ENCODE data around the gene PIANP.

DNA sequence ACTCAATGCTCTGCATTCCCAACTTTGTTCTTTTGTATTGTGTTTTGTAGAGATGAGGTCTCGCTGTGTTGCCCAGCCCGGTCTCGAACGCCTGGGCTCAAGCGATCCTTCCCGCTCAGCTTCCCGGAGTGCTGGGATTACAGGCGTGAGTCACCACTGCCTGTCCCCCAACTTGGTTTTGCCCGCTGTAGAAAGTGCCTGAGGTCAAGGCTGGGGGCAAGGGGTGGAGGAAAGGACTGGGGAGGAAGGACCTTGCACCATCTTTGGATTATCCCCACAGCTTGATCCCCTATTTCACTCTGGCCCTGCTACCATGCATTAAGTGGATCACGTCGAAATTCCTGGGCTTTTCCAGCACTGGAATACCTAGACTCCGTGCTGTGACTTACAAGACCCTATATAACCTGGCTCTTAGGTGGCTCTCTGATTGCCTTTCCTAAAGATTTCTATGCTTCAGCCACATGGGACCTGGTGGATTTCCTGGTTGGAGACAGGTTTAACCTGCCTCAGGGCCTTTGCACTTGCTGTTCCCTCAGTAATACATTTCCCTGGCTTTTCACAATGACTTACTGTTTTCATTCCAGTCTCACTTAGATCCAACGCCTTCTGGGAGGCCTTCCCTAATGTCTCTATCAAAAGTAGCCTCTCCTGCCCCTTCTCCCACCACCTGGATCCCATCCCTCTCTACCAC is 608 bp upstream of the PIANP start:
- TF ChIP-seq, protein P1, sequence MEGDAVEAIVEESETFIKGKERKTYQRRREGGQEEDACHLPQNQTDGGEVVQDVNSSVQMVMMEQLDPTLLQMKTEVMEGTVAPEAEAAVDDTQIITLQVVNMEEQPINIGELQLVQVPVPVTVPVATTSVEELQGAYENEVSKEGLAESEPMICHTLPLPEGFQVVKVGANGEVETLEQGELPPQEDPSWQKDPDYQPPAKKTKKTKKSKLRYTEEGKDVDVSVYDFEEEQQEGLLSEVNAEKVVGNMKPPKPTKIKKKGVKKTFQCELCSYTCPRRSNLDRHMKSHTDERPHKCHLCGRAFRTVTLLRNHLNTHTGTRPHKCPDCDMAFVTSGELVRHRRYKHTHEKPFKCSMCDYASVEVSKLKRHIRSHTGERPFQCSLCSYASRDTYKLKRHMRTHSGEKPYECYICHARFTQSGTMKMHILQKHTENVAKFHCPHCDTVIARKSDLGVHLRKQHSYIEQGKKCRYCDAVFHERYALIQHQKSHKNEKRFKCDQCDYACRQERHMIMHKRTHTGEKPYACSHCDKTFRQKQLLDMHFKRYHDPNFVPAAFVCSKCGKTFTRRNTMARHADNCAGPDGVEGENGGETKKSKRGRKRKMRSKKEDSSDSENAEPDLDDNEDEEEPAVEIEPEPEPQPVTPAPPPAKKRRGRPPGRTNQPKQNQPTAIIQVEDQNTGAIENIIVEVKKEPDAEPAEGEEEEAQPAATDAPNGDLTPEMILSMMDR (IDR thresholded peaks at IDR 0.05; ENCODE audit: insufficient read depth, low read length) = no peak
- TF ChIP-seq POLR2AphosphoS5 (IDR thresholded peaks at IDR 0.05; ENCODE audit: low read depth) (no peak), GABPA (IDR thresholded peaks at IDR 0.05; ENCODE audit: low read depth) (no peak), SPI1 (IDR thresholded peaks at IDR 0.05; ENCODE audit: borderline replicate concordance, low read depth) (no peak)
- TF ChIP-seq, protein P2, sequence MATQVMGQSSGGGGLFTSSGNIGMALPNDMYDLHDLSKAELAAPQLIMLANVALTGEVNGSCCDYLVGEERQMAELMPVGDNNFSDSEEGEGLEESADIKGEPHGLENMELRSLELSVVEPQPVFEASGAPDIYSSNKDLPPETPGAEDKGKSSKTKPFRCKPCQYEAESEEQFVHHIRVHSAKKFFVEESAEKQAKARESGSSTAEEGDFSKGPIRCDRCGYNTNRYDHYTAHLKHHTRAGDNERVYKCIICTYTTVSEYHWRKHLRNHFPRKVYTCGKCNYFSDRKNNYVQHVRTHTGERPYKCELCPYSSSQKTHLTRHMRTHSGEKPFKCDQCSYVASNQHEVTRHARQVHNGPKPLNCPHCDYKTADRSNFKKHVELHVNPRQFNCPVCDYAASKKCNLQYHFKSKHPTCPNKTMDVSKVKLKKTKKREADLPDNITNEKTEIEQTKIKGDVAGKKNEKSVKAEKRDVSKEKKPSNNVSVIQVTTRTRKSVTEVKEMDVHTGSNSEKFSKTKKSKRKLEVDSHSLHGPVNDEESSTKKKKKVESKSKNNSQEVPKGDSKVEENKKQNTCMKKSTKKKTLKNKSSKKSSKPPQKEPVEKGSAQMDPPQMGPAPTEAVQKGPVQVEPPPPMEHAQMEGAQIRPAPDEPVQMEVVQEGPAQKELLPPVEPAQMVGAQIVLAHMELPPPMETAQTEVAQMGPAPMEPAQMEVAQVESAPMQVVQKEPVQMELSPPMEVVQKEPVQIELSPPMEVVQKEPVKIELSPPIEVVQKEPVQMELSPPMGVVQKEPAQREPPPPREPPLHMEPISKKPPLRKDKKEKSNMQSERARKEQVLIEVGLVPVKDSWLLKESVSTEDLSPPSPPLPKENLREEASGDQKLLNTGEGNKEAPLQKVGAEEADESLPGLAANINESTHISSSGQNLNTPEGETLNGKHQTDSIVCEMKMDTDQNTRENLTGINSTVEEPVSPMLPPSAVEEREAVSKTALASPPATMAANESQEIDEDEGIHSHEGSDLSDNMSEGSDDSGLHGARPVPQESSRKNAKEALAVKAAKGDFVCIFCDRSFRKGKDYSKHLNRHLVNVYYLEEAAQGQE (IDR thresholded peaks at IDR 0.05; ENCODE audit: insufficient replicate concordance, low read depth) = no peak
